Neural cell (in vitro differentiated cells): ENCODE results near the gene HPX. TPM values are rescaled to one million over a fixed set of nuclear protein-coding genes. Genes with fewer than 3 reads are reported as not detected.

Experiments used
- H2AFZ ChIP-seq: fragments of 200-600, 300-800 bp; sonication (generic), shearing (Covaris generic); 2 replicates; pipeline ENCODE4 v1.6.0; 2014; ENCODE audit warnings: low read depth, mild to moderate bottlenecking, antibody characterized with exemption, low read length, moderate library complexity
- H3F3A ChIP-seq: fragments of 200-600 bp; shearing (Covaris generic); 2 replicates; pipeline ENCODE4 v1.6.1; 2016; ENCODE audit warnings: mild to moderate bottlenecking, moderate library complexity, mixed read lengths, antibody characterized with exemption, low read length; ENCODE audit not compliant: insufficient read depth, poor library complexity, severe bottlenecking
- H3K27ac ChIP-seq: fragments of 200-600, 300-800 bp; sonication (generic), shearing (Covaris generic); 2 replicates; pipeline ENCODE4 v1.5.1; 2014; ENCODE audit warnings: mild to moderate bottlenecking, low read length, moderate library complexity
- H3K27me3 ChIP-seq: fragments of 300-800, 200-600 bp; sonication (generic), shearing (Covaris generic); 2 replicates; pipeline ENCODE4 v1.6.0; 2014; ENCODE audit warnings: mild to moderate bottlenecking, low read depth, low read length, moderate library complexity; ENCODE audit not compliant: insufficient read depth
- H3K36me3 ChIP-seq: fragments of 300-800, 200-600 bp; sonication (generic), shearing (Covaris generic); 2 replicates; pipeline ENCODE4 v1.5.1; 2014; ENCODE audit warnings: mild to moderate bottlenecking, antibody characterized with exemption, low read length, moderate library complexity; ENCODE audit not compliant: insufficient read depth
- H3K4me2 ChIP-seq: fragments of 300-800, 200-600 bp; sonication (generic), shearing (Covaris generic); 2 replicates; pipeline ENCODE4 v1.6.0; 2014; ENCODE audit warnings: mild to moderate bottlenecking, low read length
- H3K4me3 ChIP-seq: fragments of 300-800, 200-600 bp; sonication (generic), shearing (Covaris generic); 2 replicates; pipeline ENCODE4 v1.5.1; 2014; ENCODE audit warnings: mild to moderate bottlenecking, low read length, moderate library complexity
- H3K79me2 ChIP-seq: fragments of 200-600 bp; shearing (Covaris generic); replicated peaks from 2 replicates; pipeline ENCODE4 v1.6.0; 2014; ENCODE audit warnings: mild to moderate bottlenecking, low read length, moderate library complexity; ENCODE audit not compliant: insufficient read depth
- H3K9ac ChIP-seq: fragments of 300-800, 200-600 bp; sonication (generic), shearing (Covaris generic); 2 replicates; pipeline ENCODE4 v1.6.1; 2016; ENCODE audit warnings: mild to moderate bottlenecking, low read length, mixed read lengths
- H3K9me2 ChIP-seq: fragments of 200-600 bp; shearing (Covaris generic); 2 replicates; pipeline ENCODE4 v1.6.1; 2016; ENCODE audit warnings: mild to moderate bottlenecking, low read length, mixed read lengths; ENCODE audit not compliant: insufficient read depth
- H3K9me3 ChIP-seq: fragments of 200-600, 300-800 bp; sonication (generic), shearing (Covaris generic); 2 replicates; pipeline ENCODE4 v1.6.1; 2016; ENCODE audit warnings: mild to moderate bottlenecking, mixed run types, low read length, moderate library complexity, mixed read lengths
- H4K20me1 ChIP-seq: fragments of 200-600 bp; shearing (Covaris generic); 2 replicates; pipeline ENCODE4 v1.6.1; 2016; ENCODE audit warnings: mild to moderate bottlenecking, mixed run types; ENCODE audit not compliant: insufficient read depth
- CTCF ChIP-seq: fragments of 450-650 bp; IDR thresholded peaks from 2 replicates; pipeline ENCODE4 v1.5.1; 2014; ENCODE audit warnings: antibody characterized with exemption, mild to moderate bottlenecking, moderate library complexity; ENCODE audit not compliant: poor library complexity, severe bottlenecking
- EP300 ChIP-seq: fragments of 450-650 bp; conservative IDR thresholded peaks from 2 replicates; pipeline ENCODE4 v1.6.1; 2014; ENCODE audit warnings: antibody characterized with exemption, mild to moderate bottlenecking, moderate library complexity; ENCODE audit not compliant: poor library complexity, severe bottlenecking
- EZH2 ChIP-seq: fragments of 200-600, 300-800 bp; shearing (Covaris generic), sonication (generic); IDR thresholded peaks from 2 replicates; pipeline ENCODE4 v1.6.1; 2014; ENCODE audit warnings: antibody characterized with exemption, low read length, borderline replicate concordance, mild to moderate bottlenecking; ENCODE audit not compliant: insufficient read depth, poor library complexity, severe bottlenecking
- MXI1 ChIP-seq: fragments of 450-650 bp; conservative IDR thresholded peaks from 2 replicates; pipeline ENCODE4 v1.6.1; 2014; ENCODE audit warnings: antibody characterized with exemption, mild to moderate bottlenecking; ENCODE audit not compliant: poor library complexity, severe bottlenecking
- POLR2AphosphoS5 ChIP-seq: IDR thresholded peaks from 2 replicates; pipeline ENCODE4 v1.6.1; 2012
- RAD21 ChIP-seq: fragments of 450-650 bp; conservative IDR thresholded peaks from 2 replicates; pipeline ENCODE4 v1.6.1; 2014; ENCODE audit warnings: antibody characterized with exemption, mild to moderate bottlenecking, moderate library complexity
- REST ChIP-seq: IDR thresholded peaks from 2 replicates; pipeline ENCODE4 v1.6.1; 2012; ENCODE audit warnings: borderline replicate concordance
- SMC3 ChIP-seq: fragments of 450-650 bp; conservative IDR thresholded peaks from 2 replicates; pipeline ENCODE4 v1.6.1; 2014; ENCODE audit warnings: antibody characterized with exemption, mild to moderate bottlenecking, moderate library complexity; ENCODE audit not compliant: poor library complexity
- TAF1 ChIP-seq: IDR thresholded peaks from 2 replicates; pipeline ENCODE4 v1.6.1; 2012; ENCODE audit warnings: low read depth
- polyA plus RNA-seq: library from polyadenylated mRNA; depleted of rRNA; stranded (reverse); fragments of >200 nt; gene quantifications from 2 replicates; pipeline ENCODE4 v1.2.3, GENCODE V29; 2014

Gene HPX
- polyA plus RNA-seq, 1 donor from 2014 or later = 11.1 TPM

- Histone ChIP-seq H3K9ac (no peak overlapping the region), H3K79me2 (peaks cover 12% of the 10 kb centered on the region), H3K36me3 (no peaks in the 10 kb centered on the region), H2AFZ (no peak overlapping the region), H3K27ac (no peak overlapping the region), H3K9me2 (no peaks in the 10 kb centered on the region), H4K20me1 (no peaks in the 10 kb centered on the region), H3K27me3 (no peaks in the 10 kb centered on the region), H3K4me3 (peak overlapping the region; percentile 90), H3K4me2 (no peak overlapping the region), H3F3A (no peaks in the 10 kb centered on the region), H3K9me3 (no peaks in the 10 kb centered on the region)
- TF ChIP-seq EZH2 (no peak), REST (no peak), CTCF (no peak), EP300 (no peak), MXI1 (no peak), TAF1 (no peak), SMC3 (no peak), RAD21 (no peak), POLR2AphosphoS5 (no peak)
These were observed 34.2 kb upstream of the HPX start for GRCh38 chr11:6474806-6475500.

GRCh38 chr11:6474413-6474792 is 33.6 kb upstream of the HPX start:
- no peaks in the 10 kb centered on the region for H3K36me3 ChIP-seq
- H3K27ac ChIP-seq = peak overlapping the region; percentile 60
- peaks cover 8% of the 10 kb centered on the region for H3K79me2 ChIP-seq
- peak overlapping the region; percentile 1 for H2AFZ ChIP-seq
- no peaks in the 10 kb centered on the region for H3K9me2 ChIP-seq
- peak overlapping the region; percentile 90 for H3K4me3 ChIP-seq
- H3K9me3 ChIP-seq = no peaks in the 10 kb centered on the region
- peak overlapping the region; percentile 38 for H3K4me2 ChIP-seq
- TF ChIP-seq MXI1 (no peak), POLR2AphosphoS5 (no peak), SMC3 (no peak), RAD21 (no peak), EZH2 (no peak), TAF1 (no peak), REST (no peak), EP300 (no peak), CTCF (no peak)
- no peaks in the 10 kb centered on the region for H4K20me1 ChIP-seq
- H3K9ac ChIP-seq = peak overlapping the region; percentile 91
- no peaks in the 10 kb centered on the region for H3K27me3 ChIP-seq
- no peaks in the 10 kb centered on the region for H3F3A ChIP-seq
